CD4-positive, alpha-beta T cell treated with Interleukin-15 for 4 hours (primary cell): ENCODE measurements around the gene RAC2.
"Not testable (repeated sequence)": the region's sequence is repeated elsewhere in the genome, so short reads cannot be mapped to it uniquely, and the experiment has no call there.

Experiments used
- DNase-seq: peaks from one replicate; pipeline ENCODE4 v3.0.0-alpha.2; 2020; ENCODE audit warnings: low spot score

Gene RAC2

GRCh38 chr22:37255558-37256006 is 11.5 kb upstream of the RAC2 start:
- no peak for DNase-seq

GRCh38 chr22:37254867-37255233 is 10.8 kb upstream of the RAC2 start:
- DNase-seq = no peak

DNA sequence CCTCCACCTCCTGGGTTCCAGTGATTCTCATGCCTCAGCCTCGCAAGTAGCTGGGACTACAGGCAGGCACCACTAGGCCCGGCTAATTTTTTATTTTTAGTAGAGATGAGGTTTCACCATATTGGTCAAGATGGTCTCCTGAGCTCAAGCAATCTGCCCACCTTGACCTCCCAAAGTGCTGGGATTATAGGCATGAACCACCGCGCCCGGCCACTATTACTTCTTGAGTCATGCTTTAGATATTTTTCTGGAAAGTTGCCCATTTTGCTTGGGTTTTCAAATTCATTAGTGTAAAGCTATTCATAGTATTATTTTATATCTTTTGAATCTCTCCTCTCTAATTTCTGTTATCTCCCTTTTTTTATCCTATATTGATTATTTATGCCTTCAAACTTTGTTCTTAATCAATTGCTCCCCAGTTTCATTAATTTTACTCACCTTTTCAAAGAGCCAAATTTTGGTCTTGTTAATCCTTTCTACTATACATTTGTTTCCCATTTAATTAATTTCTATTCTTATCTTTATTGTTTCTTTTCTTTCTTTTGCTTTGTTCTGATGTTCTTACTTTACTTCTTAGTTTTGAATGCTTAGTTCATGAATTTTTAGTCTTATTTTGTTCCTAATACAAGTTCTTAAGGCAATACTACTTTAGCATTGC is 10.3 kb upstream of the RAC2 start:
- DNase-seq = no peak

- DNase-seq = no peak
Measured at GRCh38 chr22:37253126-37253660, 9.1 kb upstream of the RAC2 start.

- DNase-seq = not testable (repeated sequence)
Measured at GRCh38 chr22:37251836-37252235, 7.8 kb upstream of the RAC2 start.

- no peak for DNase-seq
Measured at GRCh38 chr22:37249986-37250385, 5.9 kb upstream of the RAC2 start.

DNA sequence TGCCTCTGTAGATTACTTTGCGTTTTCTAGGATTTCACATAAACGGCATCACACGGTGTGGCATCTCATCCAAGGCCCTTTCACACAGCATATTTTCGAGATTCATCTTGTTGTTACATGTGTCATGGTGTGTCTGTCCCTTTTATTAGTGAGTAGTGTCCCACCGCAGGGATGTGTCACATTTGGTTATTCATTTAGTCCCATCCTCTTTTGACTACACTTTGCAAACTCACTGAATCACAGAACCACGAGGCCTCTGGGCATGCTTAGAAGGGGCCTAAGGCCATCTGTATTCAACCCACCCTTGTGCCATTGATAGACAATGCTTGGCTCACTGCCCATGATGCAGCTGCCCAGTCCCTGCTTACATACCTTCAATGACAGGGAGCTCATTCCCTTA is 4.2 kb upstream of the RAC2 start:
- no peak for DNase-seq

DNA sequence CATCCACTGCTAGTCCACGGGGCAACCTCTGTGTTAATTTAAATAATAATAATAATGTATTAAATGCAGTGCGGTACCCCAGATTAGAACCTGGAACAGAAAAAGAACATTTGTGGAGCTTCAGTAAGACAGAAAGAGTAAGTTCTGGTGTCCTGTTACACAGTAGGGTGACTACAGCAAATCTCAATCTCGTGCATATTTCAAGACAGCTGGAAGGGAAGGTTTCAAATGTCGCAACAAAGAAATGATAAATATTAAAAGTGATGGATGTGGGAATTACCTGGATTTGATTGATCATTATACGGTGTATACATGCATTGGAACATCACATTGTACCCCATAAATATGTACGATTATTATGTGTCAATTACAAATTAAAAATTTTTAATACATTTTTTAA is 1.7 kb upstream of the RAC2 start:
- DNase-seq = no peak

GRCh38 chr22:37244922-37245722 is 1.1 kb upstream of the RAC2 start:
- DNase-seq = no peak

- no peak for DNase-seq
Measured at GRCh38 chr22:37243402-37244113, 511 bp downstream of the RAC2 start.

GRCh38 chr22:37242395-37242918 is 1.6 kb downstream of the RAC2 start:
- DNase-seq = peak; percentile 92

- DNase-seq = peak; percentile 51
Measured at GRCh38 chr22:37241351-37242142, 2.5 kb downstream of the RAC2 start.

GRCh38 chr22:37240941-37241320 is 3.1 kb downstream of the RAC2 start:
- DNase-seq = no peak

DNA sequence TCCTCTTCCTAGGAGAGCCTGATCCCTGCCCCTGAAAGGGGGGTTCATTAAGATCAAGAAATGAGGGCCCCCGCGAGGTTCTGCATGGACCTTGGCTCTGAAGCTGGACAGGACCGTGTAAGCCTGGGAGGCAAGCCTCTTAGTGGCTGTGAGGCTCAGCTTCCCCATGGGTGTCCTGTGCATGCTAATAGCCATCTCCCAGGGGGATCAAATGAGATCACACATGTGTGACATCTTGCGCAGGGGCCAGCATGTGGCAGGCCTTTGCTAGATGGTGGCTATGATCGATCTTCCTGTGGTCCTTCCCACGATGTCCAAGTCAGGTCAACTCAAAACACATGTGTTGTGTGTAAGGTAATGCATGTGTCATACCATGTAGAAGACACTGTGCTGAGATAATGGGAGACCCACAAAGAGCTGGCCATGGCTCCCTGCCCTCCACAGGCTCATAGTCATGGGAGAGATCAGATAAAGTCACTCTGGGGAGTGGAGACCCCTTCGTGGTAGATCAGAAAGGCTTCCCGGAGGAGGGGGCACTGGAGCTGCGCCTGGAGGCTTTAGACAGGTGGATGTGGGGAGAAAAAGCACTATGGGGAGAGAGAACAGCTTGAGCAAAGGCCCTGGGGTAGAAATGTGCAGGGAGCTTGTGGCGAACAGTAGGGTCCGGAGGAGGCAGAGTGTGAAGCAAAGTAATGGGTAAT is 3.7 kb downstream of the RAC2 start:
- DNase-seq = no peak

- DNase-seq = no peak
Measured at GRCh38 chr22:37239336-37240239, 4.5 kb downstream of the RAC2 start.

DNA sequence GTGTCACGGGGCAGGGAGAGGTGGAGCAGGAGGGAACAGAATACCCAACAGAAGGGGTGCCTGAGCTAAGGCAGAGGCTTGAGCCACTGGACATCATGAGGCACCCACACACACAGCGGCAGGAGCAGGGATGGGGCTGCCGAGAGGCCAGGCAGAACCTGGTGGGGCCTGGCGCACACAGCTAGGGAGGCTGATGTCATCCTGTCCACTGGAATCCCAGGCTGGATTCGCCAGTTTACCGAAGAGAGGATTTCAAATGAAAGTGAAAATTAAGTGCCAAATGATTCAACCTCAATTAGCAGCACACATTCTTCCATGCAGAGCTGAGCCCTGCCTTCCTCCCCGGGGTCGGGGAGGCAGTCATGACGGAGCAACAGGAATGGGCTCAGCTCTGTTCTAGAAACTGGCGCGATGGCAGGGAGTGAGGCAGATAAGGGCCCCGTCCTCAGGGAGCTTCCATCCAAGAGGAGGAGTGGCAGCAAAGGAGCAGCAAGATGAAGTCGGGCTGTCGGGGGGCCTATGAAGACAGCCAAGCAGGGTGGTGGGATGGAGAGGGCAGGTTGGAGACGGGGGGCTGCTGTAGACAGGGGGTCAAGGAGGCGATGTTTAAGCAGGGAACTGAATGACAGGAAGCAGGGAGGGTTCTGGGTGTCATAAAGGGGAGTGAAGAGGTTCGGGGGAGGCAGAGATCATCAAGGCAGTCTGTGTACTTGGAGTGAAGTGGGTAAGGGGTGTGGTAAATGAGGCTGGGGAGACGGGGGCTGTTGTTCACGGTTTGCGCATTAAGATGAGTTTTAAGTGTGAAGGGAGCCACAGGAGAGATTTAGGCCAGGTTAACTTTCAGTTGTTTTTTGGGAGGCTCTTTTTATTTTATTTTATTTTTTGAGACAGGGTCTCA is 6.4 kb downstream of the RAC2 start:
- DNase-seq = no peak

DNA sequence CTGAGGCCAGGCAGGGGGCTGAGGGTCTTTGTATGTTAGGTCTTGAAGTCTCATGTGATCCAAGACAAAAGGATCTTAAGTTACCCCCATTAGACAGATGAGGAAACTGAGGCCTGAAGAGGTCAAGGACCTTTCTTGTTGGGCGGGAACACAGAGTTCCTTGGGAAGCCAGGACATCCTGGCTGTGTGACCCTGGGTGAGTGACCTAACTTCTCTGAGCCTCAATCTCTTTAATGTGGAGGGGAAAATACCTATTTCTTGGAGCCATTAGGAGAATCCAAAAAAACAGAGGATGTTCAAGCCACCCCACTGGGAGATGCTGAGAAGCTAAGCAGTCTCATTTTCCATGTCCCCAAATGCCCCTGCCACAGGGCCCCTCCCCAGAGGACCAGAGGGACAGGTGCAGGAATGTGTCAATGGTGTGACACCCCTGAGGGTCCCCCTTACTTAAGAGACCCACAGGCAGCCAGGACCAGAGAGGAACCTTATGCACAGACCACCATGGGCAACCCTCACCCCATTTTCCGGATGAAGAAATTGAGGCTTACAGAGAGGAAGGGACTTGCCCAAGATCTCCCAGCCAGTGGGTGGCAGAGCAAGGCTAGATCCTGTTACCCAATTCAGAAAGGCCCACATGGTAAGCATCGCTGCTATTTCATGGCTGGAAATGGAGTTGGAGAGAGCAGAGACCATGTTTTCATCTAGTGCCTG is 8.0 kb downstream of the RAC2 start:
- DNase-seq = no peak
